GM12878 (cell line): ENCODE measurements around the gene RAB23. TPM values are rescaled to one million over a fixed set of nuclear protein-coding genes. Genes with fewer than 3 reads are reported as not detected.

ENCODE experiments used
- BCL11A ChIP-seq: IDR thresholded peaks from 2 replicates; pipeline ENCODE4 v1.6.1; 2011; ENCODE audit warnings: low read depth, low read length
- BHLHE40 ChIP-seq, 2 experiments: fragments of 450-650 bp in 1 of 2; IDR thresholded peaks; 2 replicates each; pipeline ENCODE4 v1.6.1; 2011 to 2017; ENCODE audit warnings: low read depth in 2 of 2, borderline replicate concordance in 1 of 2, improper control_type of control experiment in 1 of 2, low read length in 1 of 2, mild to moderate bottlenecking in 1 of 2
- CBX5 ChIP-seq: sonication (generic); IDR thresholded peaks from 2 replicates; pipeline ENCODE4 v1.6.1; 2016; ENCODE audit warnings: low read depth, moderate library complexity, mild to moderate bottlenecking, inconsistent platforms
- CREM ChIP-seq: IDR thresholded peaks from 2 replicates; pipeline ENCODE4 v1.6.1; 2014; ENCODE audit warnings: antibody characterized with exemption, low read depth
- FOXK2 ChIP-seq: fragments of 450-650 bp; IDR thresholded peaks from 2 replicates; pipeline ENCODE4 v1.6.1; 2017; ENCODE audit warnings: mild to moderate bottlenecking, moderate library complexity
- IKZF1 ChIP-seq: fragments of 450-650 bp; conservative IDR thresholded peaks from 2 replicates; pipeline ENCODE4 v1.6.1; 2017; ENCODE audit warnings: antibody characterized with exemption, mild to moderate bottlenecking
- MEF2B ChIP-seq: fragments of 450-650 bp; IDR thresholded peaks from 2 replicates; pipeline ENCODE4 v1.6.1; 2018; ENCODE audit warnings: mild to moderate bottlenecking, moderate library complexity; ENCODE audit not compliant: partially characterized antibody, poor library complexity, severe bottlenecking
- MYB ChIP-seq: fragments of 150-350 bp; IDR thresholded peaks from 2 replicates; pipeline ENCODE4 v1.6.1; 2014; ENCODE audit warnings: mild to moderate bottlenecking, low read depth, low read length, borderline replicate concordance
- NFXL1 ChIP-seq: fragments of 450-650 bp; IDR thresholded peaks from 2 replicates; pipeline ENCODE4 v1.6.1; 2017; ENCODE audit warnings: antibody characterized with exemption, mild to moderate bottlenecking, borderline replicate concordance
- POLR2AphosphoS5 ChIP-seq: IDR thresholded peaks from 2 replicates; pipeline ENCODE4 v1.6.1; 2011; ENCODE audit warnings: mild to moderate bottlenecking, low read length, inconsistent platforms
- RB1 ChIP-seq: fragments of 450-650 bp; formaldehyde crosslinking; IDR thresholded peaks from 2 replicates; pipeline ENCODE4 v1.6.1; 2017; ENCODE audit warnings: mild to moderate bottlenecking, borderline replicate concordance
- SIX5 ChIP-seq: IDR thresholded peaks from 2 replicates; pipeline ENCODE4 v1.6.1; 2011; ENCODE audit warnings: mild to moderate bottlenecking, low read depth, low read length, moderate library complexity; ENCODE audit not compliant: severe bottlenecking
- SMAD5 ChIP-seq: IDR thresholded peaks from 2 replicates; pipeline ENCODE4 v1.6.1; 2016; ENCODE audit warnings: antibody characterized with exemption, low read depth
- STAT1 ChIP-seq: fragments of 450-650 bp; conservative IDR thresholded peaks from 2 replicates; pipeline ENCODE4 v1.6.1; 2014; ENCODE audit warnings: antibody characterized with exemption, mild to moderate bottlenecking
- SUZ12 ChIP-seq: fragments of 200-600 bp; sonication (generic); IDR thresholded peaks from one replicate; pipeline ENCODE4 v1.6.1; 2018; ENCODE audit warnings: antibody characterized with exemption, mild to moderate bottlenecking; ENCODE audit not compliant: unreplicated experiment
- TBL1XR1 ChIP-seq: IDR thresholded peaks from 2 replicates; pipeline ENCODE4 v1.6.1; 2012; ENCODE audit warnings: low read depth, low read length, improper control_type of control experiment
- YY1 ChIP-seq: IDR thresholded peaks from 2 replicates; pipeline ENCODE4 v1.6.1; 2011; ENCODE audit warnings: low read depth, mild to moderate bottlenecking, low read length
- ZNF207 ChIP-seq: fragments of 450-650 bp; IDR thresholded peaks from 2 replicates; pipeline ENCODE4 v1.6.1; 2014; ENCODE audit warnings: antibody characterized with exemption, mild to moderate bottlenecking, borderline replicate concordance
- ZNF24 ChIP-seq: fragments of 450-650 bp; IDR thresholded peaks from 2 replicates; pipeline ENCODE4 v1.6.1; 2017; ENCODE audit warnings: antibody characterized with exemption, mild to moderate bottlenecking
- ZNF384 ChIP-seq: IDR thresholded peaks from 2 replicates; pipeline ENCODE4 v1.6.1; 2012; ENCODE audit warnings: low read depth, mild to moderate bottlenecking, low read length, improper control_type of control experiment, borderline replicate concordance
- polyA plus RNA-seq, 11 experiments: library from polyadenylated mRNA; depleted of rRNA in 4 of 11; unstranded in 6 of 11; stranded (reverse) in 5 of 11; fragments of >200 nt; fragmentation: Nextera tagmentation in 4 of 11; fragmentation: Illumina TruSeq in 1 of 11; extraction: Ambion mirVana in 4 of 11; extraction: Trizol in 1 of 11; gene quantifications; 1 replicate in 1 of 11; 2 replicates in 10 of 11; pipeline versions ENCODE4 v1.2.1 to v1.2.3, GENCODE V29; 2011 to 2016; ENCODE audit warnings: inconsistent platforms in 2 of 11, missing spikeins in 2 of 11, low read depth in 1 of 11
- total RNA-seq, 4 experiments: library from RNA; depleted of rRNA in 3 of 4; stranded (reverse); fragments of >200 nt in 3 of 4; fragmentation: Illumina TruSeq in 1 of 4; extraction: Trizol in 1 of 4; gene quantifications; 2 replicates each; pipeline versions ENCODE4 v1.2.1 to v1.2.3, GENCODE V29; 2013 to 2021
- TF ChIP-seq, protein P1 (sequence below): fragments of 150-350 bp; IDR thresholded peaks from 2 replicates; pipeline ENCODE4 v1.6.1; 2014; ENCODE audit warnings: mild to moderate bottlenecking, low read depth, low read length
- TF ChIP-seq, protein P2 (sequence below): IDR thresholded peaks from 2 replicates; pipeline ENCODE4 v1.6.1; 2011; ENCODE audit warnings: low read depth, mild to moderate bottlenecking, low read length, moderate library complexity, borderline replicate concordance; ENCODE audit errors: extremely low read depth
- TF ChIP-seq, protein P3 (sequence below): fragments of 450-650 bp; formaldehyde crosslinking; IDR thresholded peaks from 2 replicates; pipeline ENCODE4 v1.5.0; 2022; ENCODE audit warnings: mild to moderate bottlenecking, missing genetic modification characterization
- TF ChIP-seq, protein P4 (sequence below): IDR thresholded peaks from 2 replicates; pipeline ENCODE4 v1.6.1; 2011; ENCODE audit warnings: borderline replicate concordance, low read depth, mild to moderate bottlenecking, moderate library complexity, low read length; ENCODE audit not compliant: insufficient read depth, poor library complexity, severe bottlenecking

Gene RAB23
- total and polyA plus RNA-seq, 10 of the 15 experiments (the other 5 are each of a cell fraction or from before 2014, with no cell fraction given): 0.80 to 6.0 (median 3.1) TPM

DNA sequence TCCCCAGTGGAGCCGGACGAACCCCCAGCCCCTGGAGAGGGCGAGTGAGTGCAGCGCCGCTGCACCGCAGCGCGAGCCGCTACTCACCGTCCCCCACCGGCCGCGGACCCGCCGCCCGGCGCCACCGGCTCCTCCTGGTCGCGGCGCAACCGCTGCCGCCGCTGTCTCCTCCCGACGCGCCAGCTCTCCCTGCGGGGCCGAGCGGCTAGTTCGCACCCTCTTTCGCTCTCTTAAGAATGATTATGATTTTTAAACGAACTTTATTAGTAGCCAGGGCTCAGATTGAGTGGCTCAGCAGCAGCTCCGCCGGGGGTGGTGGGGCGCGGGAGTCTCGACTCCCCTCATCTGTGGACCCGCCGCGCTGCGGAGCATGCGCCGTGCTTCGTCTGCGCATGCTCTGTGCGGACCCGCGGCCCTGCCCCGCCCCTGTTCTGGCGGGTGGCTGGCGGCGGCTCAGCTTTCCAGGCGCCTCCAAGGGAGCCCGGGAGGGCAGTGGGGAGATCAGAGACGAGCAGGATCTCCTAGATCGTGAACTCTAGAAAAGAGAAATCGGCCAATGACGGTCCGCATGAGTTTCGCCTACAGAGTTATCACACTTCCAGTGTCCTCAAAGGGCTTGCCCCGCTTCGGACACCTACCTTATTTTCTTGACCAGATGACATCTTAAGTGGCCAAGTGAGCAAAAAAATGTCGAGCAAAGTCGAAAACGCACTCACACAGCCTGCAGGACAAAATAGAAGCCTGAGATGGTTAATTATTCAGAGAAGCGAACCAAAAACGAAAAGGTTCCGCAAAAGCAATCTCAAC, at the start of gene RAB23 (continued):
- TF ChIP-seq ZNF384 (no peak), ZNF24 (no peak), YY1 (no peak; the same call in 1 of the 2 replicates), IKZF1 (peak; percentile 83), MYB (no peak), RB1 (0 out of 2 replicates have a peak, but pooled peaks have one; percentile 32), BHLHE40 (IDR thresholded peaks at IDR 0.05; ENCODE audit: borderline replicate concordance in 1 of 2, low read depth in 2 of 2, low read length in 1 of 2) (peak in 1 of 2 experiments; percentile 35; a peak in 1 of 4 replicates), POLR2AphosphoS5 (no peak), MEF2B (no peak), STAT1 (no peak), SMAD5 (peak; percentile 45; the same call in 1 of the 2 replicates), ZNF207 (no peak), FOXK2 (peak; percentile 51; the same call in 1 of the 2 replicates), TBL1XR1 (no peak), SIX5 (no peak), CREM (no peak), SUZ12 (no peak), BCL11A (no peak), CBX5 (no peak), NFXL1 (no peak)
- TF ChIP-seq, protein P1, sequence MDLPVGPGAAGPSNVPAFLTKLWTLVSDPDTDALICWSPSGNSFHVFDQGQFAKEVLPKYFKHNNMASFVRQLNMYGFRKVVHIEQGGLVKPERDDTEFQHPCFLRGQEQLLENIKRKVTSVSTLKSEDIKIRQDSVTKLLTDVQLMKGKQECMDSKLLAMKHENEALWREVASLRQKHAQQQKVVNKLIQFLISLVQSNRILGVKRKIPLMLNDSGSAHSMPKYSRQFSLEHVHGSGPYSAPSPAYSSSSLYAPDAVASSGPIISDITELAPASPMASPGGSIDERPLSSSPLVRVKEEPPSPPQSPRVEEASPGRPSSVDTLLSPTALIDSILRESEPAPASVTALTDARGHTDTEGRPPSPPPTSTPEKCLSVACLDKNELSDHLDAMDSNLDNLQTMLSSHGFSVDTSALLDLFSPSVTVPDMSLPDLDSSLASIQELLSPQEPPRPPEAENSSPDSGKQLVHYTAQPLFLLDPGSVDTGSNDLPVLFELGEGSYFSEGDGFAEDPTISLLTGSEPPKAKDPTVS: no peak
- TF ChIP-seq, protein P2, sequence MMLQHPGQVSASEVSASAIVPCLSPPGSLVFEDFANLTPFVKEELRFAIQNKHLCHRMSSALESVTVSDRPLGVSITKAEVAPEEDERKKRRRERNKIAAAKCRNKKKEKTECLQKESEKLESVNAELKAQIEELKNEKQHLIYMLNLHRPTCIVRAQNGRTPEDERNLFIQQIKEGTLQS: no peak
- TF ChIP-seq, protein P3, sequence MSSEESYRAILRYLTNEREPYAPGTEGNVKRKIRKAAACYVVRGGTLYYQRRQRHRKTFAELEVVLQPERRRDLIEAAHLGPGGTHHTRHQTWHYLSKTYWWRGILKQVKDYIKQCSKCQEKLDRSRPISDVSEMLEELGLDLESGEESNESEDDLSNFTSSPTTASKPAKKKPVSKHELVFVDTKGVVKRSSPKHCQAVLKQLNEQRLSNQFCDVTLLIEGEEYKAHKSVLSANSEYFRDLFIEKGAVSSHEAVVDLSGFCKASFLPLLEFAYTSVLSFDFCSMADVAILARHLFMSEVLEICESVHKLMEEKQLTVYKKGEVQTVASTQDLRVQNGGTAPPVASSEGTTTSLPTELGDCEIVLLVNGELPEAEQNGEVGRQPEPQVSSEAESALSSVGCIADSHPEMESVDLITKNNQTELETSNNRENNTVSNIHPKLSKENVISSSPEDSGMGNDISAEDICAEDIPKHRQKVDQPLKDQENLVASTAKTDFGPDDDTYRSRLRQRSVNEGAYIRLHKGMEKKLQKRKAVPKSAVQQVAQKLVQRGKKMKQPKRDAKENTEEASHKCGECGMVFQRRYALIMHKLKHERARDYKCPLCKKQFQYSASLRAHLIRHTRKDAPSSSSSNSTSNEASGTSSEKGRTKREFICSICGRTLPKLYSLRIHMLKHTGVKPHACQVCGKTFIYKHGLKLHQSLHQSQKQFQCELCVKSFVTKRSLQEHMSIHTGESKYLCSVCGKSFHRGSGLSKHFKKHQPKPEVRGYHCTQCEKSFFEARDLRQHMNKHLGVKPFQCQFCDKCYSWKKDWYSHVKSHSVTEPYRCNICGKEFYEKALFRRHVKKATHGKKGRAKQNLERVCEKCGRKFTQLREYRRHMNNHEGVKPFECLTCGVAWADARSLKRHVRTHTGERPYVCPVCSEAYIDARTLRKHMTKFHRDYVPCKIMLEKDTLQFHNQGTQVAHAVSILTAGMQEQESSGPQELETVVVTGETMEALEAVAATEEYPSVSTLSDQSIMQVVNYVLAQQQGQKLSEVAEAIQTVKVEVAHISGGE (CRISPR knock-in tag): no peak
- TF ChIP-seq, protein P4, sequence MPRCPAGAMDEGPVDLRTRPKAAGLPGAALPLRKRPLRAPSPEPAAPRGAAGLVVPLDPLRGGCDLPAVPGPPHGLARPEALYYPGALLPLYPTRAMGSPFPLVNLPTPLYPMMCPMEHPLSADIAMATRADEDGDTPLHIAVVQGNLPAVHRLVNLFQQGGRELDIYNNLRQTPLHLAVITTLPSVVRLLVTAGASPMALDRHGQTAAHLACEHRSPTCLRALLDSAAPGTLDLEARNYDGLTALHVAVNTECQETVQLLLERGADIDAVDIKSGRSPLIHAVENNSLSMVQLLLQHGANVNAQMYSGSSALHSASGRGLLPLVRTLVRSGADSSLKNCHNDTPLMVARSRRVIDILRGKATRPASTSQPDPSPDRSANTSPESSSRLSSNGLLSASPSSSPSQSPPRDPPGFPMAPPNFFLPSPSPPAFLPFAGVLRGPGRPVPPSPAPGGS: no peak
